Adipose tissue (tissue), 3 donors: ENCODE data around the gene CD55. TPM values are rescaled to one million over a fixed set of nuclear protein-coding genes. Genes with fewer than 3 reads are reported as not detected.

Experiments used
- H3K27ac ChIP-seq: one replicate; pipeline ENCODE4 v1.5.1; 2013; ENCODE audit warnings: low read depth, low read length
- WGBS, 3 donors: extraction: QIAGEN DNeasy Blood & Tissue Kit; methylation state at CpG; one replicate each; pipeline ENCODE4 v1.1.7; 2013; 5-methylcytosine and 5-hydroxymethylcytosine counted together
- polyA plus RNA-seq, 3 donors: library from polyadenylated mRNA; stranded (reverse); fragments of 200-250 nt; gene quantifications; one replicate each; pipeline ENCODE4 v1.2.3, GENCODE V29; 2013
- donor health status: healthy with polysubstance abuse.
- donor health status: Bipolar disorder and iron deficiency.
- donor health status: healthy.

Gene CD55
- polyA plus RNA-seq, 3 donors, result 13.0 to 96.0 (median 27.9) TPM

DNA sequence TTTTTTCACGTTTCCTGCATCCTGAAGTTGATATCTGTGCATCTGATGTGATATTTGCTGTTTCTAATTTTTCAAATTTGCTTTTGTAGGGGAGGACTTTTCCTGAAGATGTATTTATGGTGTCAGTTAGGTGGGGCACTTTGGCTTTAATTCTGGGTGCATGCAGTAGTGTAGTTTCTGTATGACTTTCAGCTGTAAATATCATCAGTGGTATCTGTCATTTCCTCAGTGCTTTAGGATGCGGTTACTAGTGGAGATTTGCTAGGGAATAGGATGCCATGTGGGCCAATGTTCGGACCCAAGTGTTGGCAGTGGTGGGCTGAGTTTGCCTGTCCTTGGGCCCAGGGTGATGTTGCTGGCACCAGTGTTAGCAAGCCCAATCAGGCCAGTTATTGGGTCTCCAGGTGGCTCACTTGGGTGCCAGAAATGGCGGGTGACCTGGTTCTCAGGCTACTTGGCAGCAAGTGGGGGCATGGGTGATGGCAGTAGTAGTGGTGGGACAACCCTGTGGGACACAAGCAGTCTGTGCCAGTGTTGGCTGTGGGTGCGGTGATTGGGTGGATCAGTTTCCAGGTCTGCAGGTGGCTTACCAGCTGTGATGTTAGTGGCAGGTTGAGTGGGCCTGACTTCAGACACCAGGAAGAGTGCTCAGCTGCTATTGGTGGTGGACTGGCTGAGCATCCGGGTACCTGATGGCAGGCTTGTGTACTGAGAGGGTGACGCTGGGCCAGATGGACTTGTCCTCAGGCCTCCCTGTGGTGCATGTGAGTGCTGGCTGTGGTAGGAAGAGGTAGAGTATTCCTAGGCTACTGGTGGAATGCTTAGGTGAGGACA is 24.4 kb downstream of the CD55 start:
- WGBS, 3 donors, result 82 to 84% (median 84%) methylated on average over 7 of the region's 7 CpGs
- no peak overlapping the region for H3K27ac ChIP-seq

DNA sequence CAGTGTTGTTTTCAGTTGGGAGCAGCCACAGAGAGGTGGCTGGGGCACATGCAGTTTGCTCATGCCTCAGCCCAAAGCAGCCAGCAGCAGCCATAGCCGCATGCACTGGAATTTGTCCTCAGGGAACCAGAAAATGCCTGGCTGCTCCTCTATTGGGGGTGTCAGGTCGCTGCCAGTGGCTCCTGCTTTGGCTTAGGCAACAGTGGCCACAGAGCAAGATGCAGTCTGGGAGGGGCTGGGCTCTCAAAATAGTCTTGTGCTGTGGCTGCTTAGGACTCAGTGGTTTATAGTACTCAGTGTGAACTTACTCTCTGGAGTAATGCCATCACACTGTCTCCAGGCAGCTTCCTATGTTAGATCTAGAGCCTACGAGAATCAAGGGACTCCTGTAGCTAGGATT is 25.0 kb downstream of the CD55 start:
- WGBS, 3 donors, result 65 to 88% (median 83%) methylated on average over 3 of the region's 3 CpGs
- no peak overlapping the region for H3K27ac ChIP-seq

DNA sequence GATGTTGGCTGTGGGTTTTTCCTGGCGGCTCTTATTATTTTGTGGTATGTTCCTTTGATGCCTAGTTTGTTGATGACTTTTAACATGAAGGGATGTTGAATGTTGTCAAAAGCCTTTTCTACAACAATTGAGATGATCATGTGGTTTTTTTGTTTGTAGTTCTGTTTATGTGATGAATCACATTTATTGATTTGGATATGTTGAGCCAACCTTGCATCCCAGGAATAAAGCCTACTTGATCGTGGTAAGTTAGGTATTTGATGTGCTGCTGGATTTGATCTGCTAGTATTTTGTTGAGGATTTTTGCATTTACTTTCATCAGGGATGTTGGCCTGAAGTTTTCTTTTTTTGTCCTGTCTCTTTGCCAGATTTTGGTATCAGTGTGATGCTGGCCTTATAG is 28.5 kb downstream of the CD55 start:
- WGBS, 3 donors, result 96 to 99% (median 98%) methylated on average over 2 of the region's 2 CpGs
- H3K27ac ChIP-seq, result no peak overlapping the region

DNA sequence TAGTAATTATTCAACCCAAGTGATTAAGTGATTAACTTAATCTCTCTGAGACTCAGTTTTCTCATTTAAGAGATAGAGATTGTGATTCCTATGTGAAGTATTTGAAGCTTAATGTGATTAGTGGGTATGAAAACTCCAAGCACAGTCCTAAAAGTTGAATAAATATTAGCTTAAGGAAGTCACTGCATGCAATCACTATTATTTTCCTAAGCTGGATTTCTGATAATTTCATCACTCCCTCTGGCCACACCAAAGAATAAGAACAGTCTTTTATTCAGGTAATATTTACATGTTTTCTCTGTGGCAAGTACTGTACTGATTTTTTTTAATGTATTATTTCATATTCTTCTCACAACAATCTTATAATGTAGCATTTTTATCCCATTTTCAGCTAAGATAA is 31.1 kb downstream of the CD55 start:
- no peak overlapping the region for H3K27ac ChIP-seq

DNA sequence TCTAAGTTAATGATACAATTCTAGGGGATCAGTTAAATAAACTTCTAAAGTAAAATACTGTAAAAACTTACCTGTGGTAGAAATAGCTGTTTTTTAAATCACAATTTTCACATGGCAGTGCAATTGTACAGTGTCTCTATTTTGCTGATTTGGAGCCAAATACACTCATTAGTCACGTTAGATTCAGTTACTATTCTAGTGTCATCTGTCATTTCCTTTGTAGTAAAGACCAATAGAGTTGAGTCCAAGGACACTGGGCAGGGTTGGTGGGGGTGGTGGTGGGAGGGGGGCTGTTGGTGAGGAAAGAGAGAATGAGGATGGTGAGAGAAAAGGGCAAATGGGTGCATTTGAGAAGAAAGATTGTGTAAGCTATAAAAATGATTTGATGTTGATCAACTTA is 33.6 kb downstream of the CD55 start:
- 41 to 50% (median 43%) methylated on average over 1 of the region's 1 CpG for WGBS, 3 donors
- H3K27ac ChIP-seq, result no peak overlapping the region

DNA sequence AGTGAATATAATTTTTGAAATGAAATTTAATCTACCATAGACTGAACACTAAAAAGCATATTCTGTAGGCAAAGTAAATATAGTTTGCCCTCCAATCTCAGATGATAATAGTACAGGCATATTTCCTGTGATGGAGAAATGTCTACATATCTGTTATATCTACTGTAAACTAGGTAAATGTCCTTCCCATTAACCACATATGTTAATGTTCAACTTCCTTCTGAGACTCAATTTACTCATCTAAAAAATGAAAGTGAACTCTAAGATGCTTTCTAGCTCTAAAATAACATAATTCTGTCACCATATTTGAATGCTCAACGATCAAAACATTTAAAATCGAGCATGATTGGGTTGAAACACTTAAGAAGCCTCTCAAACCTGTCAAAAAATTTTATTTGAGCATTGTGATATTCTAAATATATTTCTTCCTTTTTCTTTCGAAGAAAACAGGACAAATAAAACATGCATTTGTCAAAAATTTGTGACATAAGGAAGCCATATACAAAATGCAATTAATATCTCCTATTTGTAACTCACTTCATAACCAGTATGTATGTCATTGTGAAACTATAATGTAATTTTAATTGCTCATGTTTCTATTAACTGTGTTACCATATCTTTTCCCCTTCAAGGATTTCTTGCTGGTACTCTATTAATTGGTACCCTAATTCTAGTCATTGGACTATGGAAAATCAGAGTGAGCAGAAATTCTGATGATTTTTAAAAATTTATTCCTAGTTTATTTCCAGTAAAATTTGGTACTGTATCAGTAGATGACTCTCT is 34.2 kb downstream of the CD55 start:
- WGBS, 3 donors, result 91 to 95% (median 93%) methylated on average over 3 of the region's 3 CpGs

DNA sequence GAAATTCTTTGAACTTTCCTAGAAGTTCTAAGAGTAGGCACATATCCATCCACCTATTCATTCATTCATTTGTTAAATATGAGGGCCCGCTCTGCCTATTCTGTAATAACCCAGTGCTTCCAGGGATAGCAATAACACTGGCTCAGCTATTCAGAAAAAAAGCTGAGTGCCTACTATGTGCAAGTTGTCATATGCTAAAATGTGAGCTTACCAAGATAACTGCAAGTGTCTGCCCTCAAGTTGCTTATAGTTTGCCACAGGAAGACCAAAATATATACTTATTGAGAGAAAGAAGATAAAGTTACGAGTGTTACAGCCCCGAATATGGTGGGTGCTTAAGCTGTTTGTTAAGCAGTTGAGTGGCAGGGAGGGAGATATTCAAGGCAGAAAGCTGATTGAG is 39.6 kb downstream of the CD55 start:
- WGBS, 3 donors, result 65 to 96% (median 75%) methylated on average over 3 of the region's 3 CpGs
- no peak overlapping the region for H3K27ac ChIP-seq

More for the DNA sequence above, 34.2 kb downstream of the CD55 start:
- no peak overlapping the region for H3K27ac ChIP-seq

DNA sequence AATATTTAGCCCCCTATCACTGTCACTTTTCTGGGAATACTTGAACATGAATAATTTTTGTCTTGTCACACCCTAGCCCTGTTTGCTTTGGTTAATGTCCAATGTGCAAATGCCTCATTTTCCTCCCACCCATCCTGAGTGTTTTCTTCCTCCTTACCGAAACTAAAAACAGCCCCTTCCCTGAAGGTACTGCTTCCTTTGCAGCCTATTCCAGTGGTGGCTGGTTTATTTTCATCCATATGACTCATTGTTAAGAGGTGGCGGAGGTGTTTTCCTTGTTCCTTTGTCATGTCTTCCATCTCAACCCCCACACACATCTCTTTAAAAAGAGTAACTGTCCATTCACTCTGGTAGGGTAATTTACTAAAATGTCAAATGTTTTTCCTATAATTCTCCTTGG is 40.4 kb downstream of the CD55 start:
- H3K27ac ChIP-seq, result no peak overlapping the region
- WGBS, 3 donors, result 75 to 85% (median 84%) methylated on average over 2 of the region's 2 CpGs

DNA sequence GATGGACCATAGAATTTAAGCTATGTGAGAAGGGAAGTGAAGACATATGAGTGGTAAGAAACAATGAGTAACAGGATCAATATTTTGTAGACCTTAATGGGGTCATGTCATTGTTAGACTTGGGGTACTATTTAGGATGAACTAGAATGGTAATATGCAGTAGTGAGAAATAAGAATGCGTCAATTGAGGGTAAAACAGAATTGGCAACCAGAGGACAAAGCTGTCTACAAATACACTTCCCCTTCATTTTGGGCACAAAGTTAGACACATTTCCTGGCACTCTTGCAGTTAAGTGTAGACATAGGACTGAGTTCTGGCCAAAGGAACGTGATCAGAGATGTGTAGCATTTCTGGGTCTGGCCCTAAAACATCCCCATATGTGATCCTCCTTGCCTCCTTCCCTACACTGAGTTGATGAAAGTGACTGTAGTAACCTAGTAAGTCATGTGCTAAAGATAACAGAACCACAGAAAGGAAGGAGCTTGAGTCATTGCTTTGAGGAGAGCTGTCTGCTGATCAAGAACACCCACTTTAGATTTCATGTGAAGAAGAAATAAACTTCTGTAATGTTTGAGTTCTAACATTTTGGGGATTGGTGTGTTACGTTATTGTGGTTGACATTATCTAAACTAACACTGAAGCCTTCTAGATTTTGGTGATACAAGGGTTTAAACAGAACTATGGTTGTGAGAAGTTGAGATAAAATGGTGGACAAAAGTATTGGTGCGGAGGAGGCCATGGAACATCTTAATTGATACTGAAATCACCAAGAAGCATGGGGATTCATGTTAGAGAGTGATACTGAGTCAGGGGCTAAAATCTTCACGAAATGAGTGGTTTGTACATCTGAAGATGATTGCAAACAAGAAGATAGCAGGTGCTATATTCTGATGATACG is 41.7 kb downstream of the CD55 start:
- H3K27ac ChIP-seq, result no peak overlapping the region
- WGBS, 3 donors, result 93 to 95% (median 93%) methylated on average over 6 of the region's 6 CpGs

DNA sequence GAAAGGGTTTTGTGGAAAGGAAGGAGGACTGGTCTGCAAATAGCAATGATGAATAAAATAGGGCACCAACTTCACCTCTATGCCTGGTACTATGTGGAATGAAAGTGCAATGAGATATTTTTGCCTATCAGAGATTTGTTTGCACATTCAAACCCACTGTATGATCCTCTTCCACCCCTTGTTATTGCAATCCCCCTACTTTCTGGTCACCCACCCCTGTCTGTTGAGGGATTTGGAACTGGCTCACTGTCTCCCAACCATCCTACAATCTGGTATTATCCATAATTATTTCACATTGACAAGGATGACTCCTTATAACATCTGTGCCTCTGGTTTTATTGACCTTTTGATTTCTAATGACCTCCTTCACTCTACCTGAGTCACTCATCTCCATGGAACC is 42.4 kb downstream of the CD55 start:
- H3K27ac ChIP-seq, result no peak overlapping the region

DNA sequence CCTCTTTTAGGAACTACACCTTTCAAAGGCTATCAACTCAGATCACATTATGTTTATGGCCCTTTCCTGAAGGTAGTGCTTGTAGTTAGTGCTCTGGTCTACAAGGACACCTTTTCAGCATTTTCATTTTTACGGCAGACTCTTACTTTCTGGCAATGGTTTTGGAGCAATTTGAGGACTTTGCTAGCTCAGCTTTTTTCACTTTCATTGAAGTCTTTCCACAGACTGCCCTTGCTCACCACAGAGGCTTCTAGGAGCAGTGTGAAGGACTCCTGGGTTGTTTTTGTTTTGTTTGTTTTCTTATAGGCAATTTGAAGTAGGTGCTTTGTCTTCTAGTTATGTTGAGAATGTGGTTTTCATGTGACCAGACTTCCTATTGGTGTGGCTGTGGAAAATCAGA is 43.1 kb downstream of the CD55 start:
- H3K27ac ChIP-seq, result no peak overlapping the region
- 75 to 94% (median 80%) methylated on average over 1 of the region's 1 CpG for WGBS, 3 donors

DNA sequence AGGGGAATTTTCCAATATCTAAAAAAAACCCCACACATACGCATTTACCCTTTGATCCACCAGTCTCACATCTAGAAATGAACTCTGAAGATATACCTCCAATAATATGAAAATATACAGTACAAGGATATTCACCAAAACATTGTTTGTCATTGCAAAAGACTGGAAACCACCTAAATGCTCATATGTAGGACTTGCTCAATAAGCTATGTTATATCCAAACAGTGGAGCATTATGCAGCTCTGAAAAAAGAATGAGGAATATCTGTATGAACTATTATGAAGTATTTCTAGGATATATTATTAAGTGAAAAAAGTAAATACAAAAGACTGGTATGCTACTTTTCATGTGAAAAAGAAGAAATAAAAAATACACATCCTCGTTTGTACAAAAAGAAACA is 43.6 kb downstream of the CD55 start:
- H3K27ac ChIP-seq, result no peak overlapping the region
- WGBS, 3 donors, result 94 to 98% (median 94%) methylated on average over 2 of the region's 2 CpGs

DNA sequence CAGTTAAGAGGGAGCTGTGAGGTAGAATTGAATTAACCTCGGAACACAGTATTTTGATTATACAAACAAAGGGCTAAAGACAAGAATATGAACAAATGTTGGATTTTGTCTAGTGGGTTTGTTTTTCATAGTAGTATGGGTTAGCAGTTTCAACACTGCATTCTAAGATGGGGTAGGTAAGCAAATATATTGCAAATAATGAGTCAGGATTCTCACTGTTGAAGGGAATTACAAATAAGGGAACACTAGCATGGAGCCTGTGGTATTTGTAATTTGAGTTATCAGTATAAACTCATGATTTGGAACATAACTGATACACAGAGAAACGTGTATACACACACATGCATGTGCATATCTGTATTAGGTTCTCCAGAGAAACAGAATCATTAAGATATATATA is 44.5 kb downstream of the CD55 start:
- 90 to 96% (median 92%) methylated on average over 2 of the region's 2 CpGs for WGBS, 3 donors
- H3K27ac ChIP-seq, result no peak overlapping the region

DNA sequence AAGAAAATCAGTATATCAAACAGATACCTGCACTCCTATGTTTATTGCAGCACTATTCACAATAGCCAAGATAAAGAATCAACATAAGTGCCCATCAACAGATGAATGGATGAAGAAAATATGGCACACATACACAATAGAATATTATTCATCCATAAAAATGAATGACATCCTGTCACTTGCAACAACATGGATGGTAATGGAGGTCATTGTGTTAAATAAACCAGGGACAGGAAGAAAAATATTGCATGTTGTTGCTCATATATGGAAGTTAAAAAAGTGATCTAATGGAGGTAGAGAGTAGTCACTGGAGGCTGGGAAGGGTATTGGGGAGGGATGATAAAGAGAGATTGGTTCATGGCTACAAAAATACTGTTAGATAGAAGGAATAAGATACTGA is 67.2 kb downstream of the CD55 start:
- H3K27ac ChIP-seq, result no peak overlapping the region

DNA sequence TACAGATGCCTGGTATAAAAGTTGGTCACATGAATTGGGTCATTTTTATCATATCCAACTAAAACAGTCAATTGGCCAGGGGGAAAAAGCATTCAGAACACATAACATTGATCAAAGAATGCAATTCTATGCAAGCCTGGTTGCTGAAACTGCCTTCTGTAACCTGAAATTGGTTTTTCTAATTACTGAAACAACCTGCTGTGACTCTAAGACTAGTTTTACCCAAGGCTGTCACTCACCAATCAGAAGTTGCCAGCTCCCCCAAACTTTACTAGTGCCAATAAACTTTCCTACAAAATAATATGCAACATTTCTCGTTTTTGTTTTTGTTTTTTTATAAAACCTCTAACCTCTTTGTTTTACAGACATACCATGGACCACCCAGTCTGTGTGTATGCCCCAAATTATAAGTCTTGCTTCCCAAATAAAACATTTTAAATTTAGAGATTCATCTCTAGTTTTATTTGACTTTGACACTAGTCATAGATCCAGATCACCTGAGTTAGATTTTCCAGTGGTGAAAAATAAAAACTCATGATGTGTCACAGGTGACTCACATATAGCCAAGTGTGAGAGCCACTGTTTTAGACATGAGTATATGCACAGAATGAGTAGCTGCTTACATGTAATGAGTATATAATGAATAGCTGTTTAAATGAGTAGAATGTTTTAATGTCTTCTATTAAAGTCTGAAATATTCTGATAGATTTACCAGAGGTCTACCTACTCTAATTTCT is 68.4 kb downstream of the CD55 start:
- no peak overlapping the region for H3K27ac ChIP-seq
- WGBS, 3 donors, result 43 to 64% (median 60%) methylated on average over 1 of the region's 1 CpG

DNA sequence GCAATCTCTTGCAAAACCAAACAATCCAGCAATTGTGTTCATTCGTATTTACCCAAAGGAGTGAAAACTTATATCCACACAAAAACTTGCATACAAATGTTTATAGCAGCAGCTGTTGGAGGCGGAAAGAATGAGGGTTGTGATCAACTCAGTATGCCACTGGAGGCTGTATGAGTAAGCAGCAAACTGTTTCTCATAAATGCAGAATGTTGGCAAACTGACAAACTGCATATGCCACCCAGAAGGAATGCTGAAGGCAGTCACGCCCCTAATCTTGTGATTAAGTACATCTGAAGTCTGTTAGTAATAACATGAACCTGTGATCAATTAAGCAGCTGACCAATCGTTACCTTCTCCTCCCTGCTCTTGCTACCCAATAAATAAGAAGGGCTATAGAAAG is 72.1 kb downstream of the CD55 start:
- no peak overlapping the region for H3K27ac ChIP-seq
- 45 to 66% (median 62%) methylated on average over 4 of the region's 4 CpGs for WGBS, 3 donors

DNA sequence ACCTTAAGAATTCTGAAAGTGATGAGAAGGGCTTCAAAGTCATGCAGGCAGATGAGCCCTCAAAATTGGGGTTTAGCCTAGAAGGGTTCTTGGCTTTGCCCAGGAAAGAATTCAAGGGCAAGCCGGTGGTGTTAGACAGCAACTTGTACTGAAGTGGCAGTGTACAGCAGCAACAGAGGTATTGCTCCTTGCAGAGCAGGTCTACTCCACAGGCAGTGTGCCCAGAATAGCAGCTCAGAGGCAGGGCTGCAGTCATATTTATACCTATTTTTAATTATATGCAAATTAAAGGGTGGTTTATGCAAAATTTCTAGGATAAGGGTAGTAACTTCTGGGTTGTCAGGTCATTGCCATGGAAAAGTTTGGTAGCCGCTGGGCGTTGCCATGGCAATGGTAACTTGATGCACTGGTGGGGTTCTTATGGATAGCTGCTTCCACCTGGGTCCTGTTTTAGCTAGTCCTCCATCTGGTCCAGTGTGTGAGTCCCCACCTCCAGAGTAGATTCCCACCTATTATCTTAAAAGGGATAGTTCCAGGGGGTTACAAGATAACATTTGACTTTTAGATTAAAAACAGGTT is 74.8 kb downstream of the CD55 start:
- H3K27ac ChIP-seq, result no peak overlapping the region
- WGBS, 3 donors, result 76 to 89% (median 87%) methylated on average over 3 of the region's 3 CpGs

DNA sequence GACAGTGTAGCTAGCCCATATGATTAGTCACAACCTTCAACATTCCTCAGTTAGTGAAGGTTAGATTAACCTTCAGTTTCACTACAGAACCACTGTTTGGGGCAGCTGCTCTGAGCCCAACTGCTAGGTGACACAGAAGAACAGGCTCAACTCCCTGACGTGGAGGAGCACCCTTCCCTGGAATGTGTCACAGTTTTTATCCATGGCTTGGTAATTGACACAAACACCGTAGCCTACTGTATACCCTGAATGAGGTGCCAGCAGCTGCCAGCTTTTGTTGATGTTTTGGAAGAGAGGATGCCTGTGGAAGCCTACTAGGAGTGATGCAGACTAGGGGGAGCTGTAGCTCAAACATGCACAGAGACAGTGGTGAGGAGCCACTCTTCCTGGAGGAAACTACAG is 76.0 kb downstream of the CD55 start:
- 41 to 72% (median 63%) methylated on average over 2 of the region's 2 CpGs for WGBS, 3 donors
- H3K27ac ChIP-seq, result no peak overlapping the region
